Suprapubic skin (tissue), 4 donors: ENCODE measurements around the gene SCYL3.

ENCODE experiments used
- EP300 ChIP-seq: sonication (generic); formaldehyde crosslinking; IDR thresholded peaks from one replicate; pipeline ENCODE4 v1.6.1; 2017; ENCODE audit warnings: antibody characterized with exemption
- POLR2A ChIP-seq, 2 donors: fragments of 450-650 bp; IDR thresholded peaks; one replicate each; pipeline ENCODE4 v1.6.1; 2017; ENCODE audit warnings: antibody characterized with exemption in 2 of 2, mild to moderate bottlenecking in 2 of 2, moderate library complexity in 2 of 2
- POLR2AphosphoS5 ChIP-seq, 3 donors: sonication (generic); formaldehyde crosslinking; IDR thresholded peaks; one replicate each; pipeline ENCODE4 v1.6.1; 2017; ENCODE audit warnings: antibody characterized with exemption in 3 of 3
- TF ChIP-seq, protein P1 (sequence below), 2 donors: fragments of 200-600 bp in 1 of 2; fragments of 450-650 bp in 1 of 2; sonication (generic) in 1 of 2; IDR thresholded peaks; one replicate each; pipeline ENCODE4 v1.5.1; 2016 to 2019; ENCODE audit warnings: antibody characterized with exemption in 2 of 2, mild to moderate bottlenecking in 1 of 2, moderate library complexity in 1 of 2

DNA sequence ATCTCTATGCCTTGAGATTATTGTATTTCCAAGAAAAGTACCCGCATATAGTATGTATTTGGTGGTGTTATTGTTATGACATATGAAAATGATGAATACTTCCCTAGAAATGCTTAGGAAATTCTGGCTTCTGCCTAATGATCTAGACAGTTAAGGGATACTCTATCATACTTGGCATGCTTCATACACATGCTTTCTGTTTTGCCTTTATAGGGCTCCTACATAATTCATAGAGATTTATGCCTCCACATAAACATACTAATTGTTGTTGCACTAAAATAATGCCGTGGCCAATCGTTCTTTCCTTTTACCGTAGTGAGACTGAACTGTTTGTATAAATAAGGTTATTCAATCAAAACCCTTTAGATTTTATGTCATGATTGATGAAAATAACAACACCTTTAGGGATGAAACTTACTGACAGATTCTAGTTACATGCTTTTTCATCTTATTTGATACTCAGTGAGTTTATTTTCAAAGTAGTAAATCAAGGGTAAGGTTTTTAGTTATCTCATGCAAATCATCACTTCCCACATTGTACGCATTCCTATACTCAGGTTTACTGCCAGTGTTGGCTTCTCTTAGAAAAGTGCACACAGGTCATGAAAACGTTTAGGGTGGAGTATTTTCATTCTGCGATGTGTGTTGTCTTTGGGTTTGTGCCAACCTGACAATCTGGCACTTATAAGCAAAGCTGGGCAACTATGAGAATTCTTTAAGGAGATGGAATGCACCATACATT is 40.5 kb upstream of the SCYL3 start:
- TF ChIP-seq POLR2A (IDR thresholded peaks at IDR 0.05) (no peak), POLR2AphosphoS5 (IDR thresholded peaks at IDR 0.05) (no peak), EP300 (no peak)
- TF ChIP-seq, protein P1, sequence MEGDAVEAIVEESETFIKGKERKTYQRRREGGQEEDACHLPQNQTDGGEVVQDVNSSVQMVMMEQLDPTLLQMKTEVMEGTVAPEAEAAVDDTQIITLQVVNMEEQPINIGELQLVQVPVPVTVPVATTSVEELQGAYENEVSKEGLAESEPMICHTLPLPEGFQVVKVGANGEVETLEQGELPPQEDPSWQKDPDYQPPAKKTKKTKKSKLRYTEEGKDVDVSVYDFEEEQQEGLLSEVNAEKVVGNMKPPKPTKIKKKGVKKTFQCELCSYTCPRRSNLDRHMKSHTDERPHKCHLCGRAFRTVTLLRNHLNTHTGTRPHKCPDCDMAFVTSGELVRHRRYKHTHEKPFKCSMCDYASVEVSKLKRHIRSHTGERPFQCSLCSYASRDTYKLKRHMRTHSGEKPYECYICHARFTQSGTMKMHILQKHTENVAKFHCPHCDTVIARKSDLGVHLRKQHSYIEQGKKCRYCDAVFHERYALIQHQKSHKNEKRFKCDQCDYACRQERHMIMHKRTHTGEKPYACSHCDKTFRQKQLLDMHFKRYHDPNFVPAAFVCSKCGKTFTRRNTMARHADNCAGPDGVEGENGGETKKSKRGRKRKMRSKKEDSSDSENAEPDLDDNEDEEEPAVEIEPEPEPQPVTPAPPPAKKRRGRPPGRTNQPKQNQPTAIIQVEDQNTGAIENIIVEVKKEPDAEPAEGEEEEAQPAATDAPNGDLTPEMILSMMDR (IDR thresholded peaks at IDR 0.05), result no peak
